HFFc6 (cell line): Measurements from ENCODE around the gene MAGEA2B. TPM values are rescaled to one million over a fixed set of nuclear protein-coding genes. Genes with fewer than 3 reads are reported as not detected.
"Not testable (repeated sequence)": the region's sequence is repeated elsewhere in the genome, so short reads cannot be mapped to it uniquely, and the experiment has no call there.

ENCODE experiments used
- DNase-seq: peaks from one replicate; pipeline ENCODE4 v3.0.0-alpha.2; 2018
- H3K27ac Mint-ChIP-seq: 2 replicates; pipeline ENCODE4 v1.8.0; 2020; ENCODE audit warnings: mild to moderate bottlenecking, mixed read lengths
- H3K27me3 Mint-ChIP-seq: 2 replicates; pipeline ENCODE4 v1.8.0; 2021; ENCODE audit warnings: mild to moderate bottlenecking, moderate library complexity, mixed read lengths; ENCODE audit not compliant: insufficient read depth
- H3K36me3 Mint-ChIP-seq: 2 replicates; pipeline ENCODE4 v1.8.0; 2021; ENCODE audit warnings: low read depth, mixed read lengths
- H3K4me1 Mint-ChIP-seq: 2 replicates; pipeline ENCODE4 v1.8.0; 2020; ENCODE audit warnings: low read depth, mixed read lengths
- H3K4me3 Mint-ChIP-seq: 2 replicates; pipeline ENCODE4 v1.8.0; 2020; ENCODE audit warnings: mild to moderate bottlenecking, moderate library complexity, mixed read lengths
- H3K9me3 Mint-ChIP-seq: 2 replicates; pipeline ENCODE4 v1.8.0; 2020; ENCODE audit warnings: mild to moderate bottlenecking, mixed read lengths
- total RNA-seq, 6 experiments: library from RNA; stranded (reverse); fragmentation: NEBNext Ultra II Directional; extraction: Animal tissue kit (Norgen Biotek cat#: 25700); gene quantifications; 2 replicates in 1 of 6; 3 replicates in 5 of 6; pipeline ENCODE4 v1.2.3, GENCODE V29; 2021
- TF ChIP-seq, protein P1 (sequence below): fragments of 200-600 bp; sonication (generic); IDR thresholded peaks from 2 replicates; pipeline ENCODE4 v1.5.0; 2021; ENCODE audit warnings: antibody characterized with exemption, mild to moderate bottlenecking

MAGEA2B gene
- total RNA-seq, 6 experiments from 2014 or later: not detected

DNA sequence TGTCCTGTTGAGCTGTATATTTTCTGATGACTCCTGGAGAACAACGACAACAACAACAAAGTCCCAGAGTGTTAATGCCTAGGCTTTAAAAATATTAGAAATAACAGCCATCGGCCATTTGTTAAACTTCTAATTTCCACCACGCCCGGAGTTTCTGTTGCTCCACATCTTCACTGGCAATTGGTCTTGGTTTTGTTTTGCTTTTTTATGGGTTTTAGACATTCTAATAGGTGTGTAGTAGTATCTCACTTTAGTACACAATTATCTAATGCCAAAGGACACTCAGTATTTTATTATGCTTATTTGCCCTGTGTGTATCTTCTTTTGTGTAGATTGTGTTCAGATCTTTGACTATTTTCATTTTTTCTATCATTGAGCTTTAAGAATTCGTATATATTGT lies 24.1 kb downstream of the MAGEA2B start:
- peaks cover 2% of the 10 kb centered on the region for H3K27me3 Mint-ChIP-seq

DNA sequence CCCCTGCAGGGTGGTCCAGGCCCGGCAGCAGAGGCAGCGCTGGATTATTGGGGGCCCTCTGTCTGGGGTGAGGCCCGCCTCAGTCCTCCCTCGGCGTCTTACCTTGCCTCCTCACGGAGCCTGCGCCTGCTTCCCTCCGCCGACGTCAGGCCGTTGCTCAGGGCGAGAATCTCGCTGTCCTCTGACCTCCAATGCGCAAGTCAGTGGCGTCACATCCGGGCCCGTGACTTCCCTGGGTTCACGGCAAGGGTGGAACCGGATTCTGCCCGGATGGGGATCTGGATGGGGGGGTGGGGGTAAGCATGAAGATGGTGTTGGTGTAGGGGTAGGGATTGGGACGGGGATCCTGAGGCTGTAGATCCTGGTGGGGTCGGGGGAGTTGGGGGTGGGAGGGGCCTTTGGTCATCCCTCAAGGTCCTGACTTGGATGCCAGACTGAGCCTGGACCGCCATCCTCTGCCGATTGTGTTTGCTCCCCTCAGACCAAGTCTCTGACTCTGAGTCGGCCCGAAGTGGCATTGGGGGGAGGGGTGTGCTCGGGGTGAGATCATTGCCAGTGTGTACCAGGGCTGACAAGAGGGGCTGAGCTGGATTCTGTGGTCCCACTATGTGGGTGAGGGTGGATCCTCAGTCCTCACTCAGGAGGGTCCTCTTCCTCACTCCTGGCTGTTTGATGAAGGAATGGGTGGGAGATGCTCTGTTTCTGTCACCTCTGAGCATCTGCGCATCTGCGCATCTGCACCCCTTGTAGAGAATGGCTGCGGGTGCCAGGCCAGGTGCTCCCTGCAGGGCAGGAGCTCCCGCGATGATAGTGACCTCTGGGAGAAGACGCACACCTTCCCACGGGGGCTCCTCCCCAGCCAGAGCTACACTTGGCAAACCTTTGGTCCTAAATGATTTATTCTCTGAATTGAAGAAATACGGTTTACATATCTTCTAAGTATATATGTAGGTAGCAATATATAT lies 39.5 kb downstream of the MAGEA2B start, which contains the start of gene MAGEA2:
Gene MAGEA2 (minus strand): TSS at position 157 of the 965 bp plus-strand sequence. CDS start 2,479 bp downstream, outside the sequence.
- H3K4me3 Mint-ChIP-seq, H3K27ac Mint-ChIP-seq, H3K27me3 Mint-ChIP-seq, H3K36me3 Mint-ChIP-seq, H3K4me1 Mint-ChIP-seq, H3K9me3 Mint-ChIP-seq, DNase-seq: not testable (repeated sequence)

More for the DNA sequence above, 24.1 kb downstream of the MAGEA2B start:
- Mint-ChIP-seq H3K4me3 (no peak overlapping the region), H3K4me1 (no peaks in the 10 kb centered on the region), H3K9me3 (no peaks in the 10 kb centered on the region), H3K36me3 (no peaks in the 10 kb centered on the region), H3K27ac (no peak overlapping the region)
- no peak for DNase-seq
- TF ChIP-seq, protein P1, sequence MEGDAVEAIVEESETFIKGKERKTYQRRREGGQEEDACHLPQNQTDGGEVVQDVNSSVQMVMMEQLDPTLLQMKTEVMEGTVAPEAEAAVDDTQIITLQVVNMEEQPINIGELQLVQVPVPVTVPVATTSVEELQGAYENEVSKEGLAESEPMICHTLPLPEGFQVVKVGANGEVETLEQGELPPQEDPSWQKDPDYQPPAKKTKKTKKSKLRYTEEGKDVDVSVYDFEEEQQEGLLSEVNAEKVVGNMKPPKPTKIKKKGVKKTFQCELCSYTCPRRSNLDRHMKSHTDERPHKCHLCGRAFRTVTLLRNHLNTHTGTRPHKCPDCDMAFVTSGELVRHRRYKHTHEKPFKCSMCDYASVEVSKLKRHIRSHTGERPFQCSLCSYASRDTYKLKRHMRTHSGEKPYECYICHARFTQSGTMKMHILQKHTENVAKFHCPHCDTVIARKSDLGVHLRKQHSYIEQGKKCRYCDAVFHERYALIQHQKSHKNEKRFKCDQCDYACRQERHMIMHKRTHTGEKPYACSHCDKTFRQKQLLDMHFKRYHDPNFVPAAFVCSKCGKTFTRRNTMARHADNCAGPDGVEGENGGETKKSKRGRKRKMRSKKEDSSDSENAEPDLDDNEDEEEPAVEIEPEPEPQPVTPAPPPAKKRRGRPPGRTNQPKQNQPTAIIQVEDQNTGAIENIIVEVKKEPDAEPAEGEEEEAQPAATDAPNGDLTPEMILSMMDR: no peak

DNA sequence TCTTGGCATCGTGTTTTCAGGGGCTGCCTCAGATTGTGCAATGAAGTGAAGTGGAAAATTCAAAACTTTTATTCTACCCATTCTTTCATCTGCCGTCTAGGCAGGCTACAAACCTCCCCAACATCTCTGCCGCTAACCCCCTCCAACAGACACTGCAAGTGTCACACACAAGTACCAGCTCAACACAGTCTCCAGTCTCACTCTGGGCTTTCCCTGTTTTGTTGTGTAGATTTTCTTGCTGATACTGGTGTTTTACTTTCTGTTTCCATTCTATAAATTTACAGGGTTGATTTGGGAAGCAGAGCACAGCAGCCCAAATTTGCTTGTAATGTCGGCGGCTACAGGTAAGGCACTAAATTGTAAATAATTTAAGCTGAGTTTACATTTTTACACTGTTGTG lies 40.4 kb downstream of the MAGEA2B start:
- not testable (repeated sequence) for H3K27me3 Mint-ChIP-seq, H3K27ac Mint-ChIP-seq, H3K36me3 Mint-ChIP-seq, H3K9me3 Mint-ChIP-seq, H3K4me3 Mint-ChIP-seq, H3K4me1 Mint-ChIP-seq, DNase-seq

DNA sequence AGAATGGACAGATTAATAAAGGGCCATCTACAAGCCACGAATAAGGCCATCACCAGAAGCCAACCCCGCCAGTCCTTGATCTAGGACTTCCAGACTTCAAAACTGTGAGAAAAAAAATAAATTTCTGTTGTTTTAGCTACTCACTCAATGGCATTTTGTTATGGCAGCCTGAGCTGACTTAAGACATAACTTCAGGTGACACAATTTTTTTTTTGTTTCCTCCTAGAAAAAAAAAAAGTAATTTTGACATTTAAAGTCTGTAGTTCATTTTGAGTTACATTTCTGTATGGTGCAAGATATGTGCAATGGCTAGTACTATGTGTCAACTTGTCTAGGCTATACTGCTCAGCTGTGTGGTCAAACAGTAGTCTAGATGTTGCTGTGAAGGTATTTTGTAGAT lies 44.5 kb downstream of the MAGEA2B start, which contains the start of gene CSAG3:
Gene CSAG3 (plus strand): TSS at position 301 of the 400 bp plus-strand sequence.
- not testable (repeated sequence) for DNase-seq, H3K4me1 Mint-ChIP-seq, H3K9me3 Mint-ChIP-seq, H3K27me3 Mint-ChIP-seq, H3K36me3 Mint-ChIP-seq, H3K4me3 Mint-ChIP-seq, H3K27ac Mint-ChIP-seq

DNA sequence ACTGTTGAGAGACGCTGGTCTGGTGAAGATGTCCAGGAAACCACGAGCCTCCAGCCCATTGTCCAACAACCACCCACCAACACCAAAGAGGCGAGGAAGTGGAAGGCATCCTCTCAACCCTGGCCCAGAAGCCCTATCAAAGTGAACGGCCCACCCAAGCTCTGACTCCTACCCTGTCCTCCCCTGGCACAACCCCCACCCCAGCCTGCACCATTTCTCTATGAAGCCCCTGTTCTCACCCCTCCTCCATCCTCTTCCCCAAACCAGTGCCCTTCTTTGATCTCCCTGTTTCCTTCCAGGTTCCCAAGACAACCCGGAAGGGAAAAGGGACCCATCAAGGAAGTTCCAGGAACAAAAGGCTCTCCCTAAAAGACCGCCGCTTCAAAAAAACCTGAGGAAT lies 45.1 kb downstream of the MAGEA2B start:
- H3K36me3 Mint-ChIP-seq, H3K4me3 Mint-ChIP-seq, H3K4me1 Mint-ChIP-seq, H3K27ac Mint-ChIP-seq, H3K27me3 Mint-ChIP-seq, DNase-seq, H3K9me3 Mint-ChIP-seq: not testable (repeated sequence)

DNA sequence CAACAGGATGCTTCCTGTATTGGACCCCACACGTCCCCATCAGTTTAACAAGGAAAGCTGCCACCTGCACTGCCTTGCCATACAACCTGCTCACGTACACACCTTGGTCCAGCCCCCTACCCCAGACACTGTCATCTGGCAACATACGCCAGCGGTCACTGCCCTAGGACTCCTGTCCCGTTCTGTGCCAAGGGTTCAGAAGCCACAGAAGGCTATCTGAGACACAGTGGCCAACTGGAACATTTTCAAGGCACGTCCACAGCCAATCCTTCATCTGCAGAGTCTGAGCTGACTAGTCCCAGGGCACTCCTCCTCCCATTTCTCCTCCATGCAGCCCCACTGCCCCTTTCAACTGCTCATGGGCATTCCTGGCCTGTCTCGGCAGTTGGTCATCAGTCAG lies 47.2 kb downstream of the MAGEA2B start:
- H3K4me1 Mint-ChIP-seq, H3K27ac Mint-ChIP-seq, H3K27me3 Mint-ChIP-seq, H3K4me3 Mint-ChIP-seq, H3K9me3 Mint-ChIP-seq, DNase-seq, H3K36me3 Mint-ChIP-seq: not testable (repeated sequence)

DNA sequence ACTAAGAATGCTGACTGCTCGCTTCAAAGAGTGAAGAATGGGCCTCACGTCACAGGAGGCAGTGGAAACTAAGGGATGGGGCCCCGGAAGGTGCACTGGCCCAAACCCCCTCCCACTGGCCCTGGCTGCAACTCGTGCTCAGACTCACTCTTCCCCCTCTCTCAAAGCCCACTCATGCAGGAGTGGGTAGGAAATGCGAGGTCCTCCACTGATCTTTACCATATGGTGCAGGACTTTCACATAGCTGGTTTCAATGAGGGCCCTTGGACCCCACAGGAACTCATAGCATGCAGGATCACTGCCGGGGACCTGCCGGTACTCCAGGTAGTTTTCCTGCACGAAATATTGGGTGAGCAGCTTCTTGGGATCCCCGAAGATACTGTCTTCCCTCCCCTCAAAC lies 52.1 kb downstream of the MAGEA2B start:
- H3K4me3 Mint-ChIP-seq, H3K4me1 Mint-ChIP-seq, H3K27me3 Mint-ChIP-seq, H3K27ac Mint-ChIP-seq, H3K36me3 Mint-ChIP-seq, H3K9me3 Mint-ChIP-seq, DNase-seq: not testable (repeated sequence)

Other genes starting within 250 kb of the MAGEA2B start
- not detected for gene GABRQ, start 76.7 kb upstream of the MAGEA2B start, total RNA-seq
- gene MAGEA3, start 15.8 kb upstream of the MAGEA2B start, total RNA-seq: 1 to 10 TPM in 2 of 6 experiments, under 1 TPM in 2, not detected in 2; 0.53 to 1.1 (median 0.77) TPM
- gene CSAG2, start 5.4 kb upstream of the MAGEA2B start, total RNA-seq: not detected
- under 1 TPM in 1 of 6 experiments, not detected in 5; 0.51 TPM for gene CSAG1, start 19.1 kb downstream of the MAGEA2B start, total RNA-seq
- under 1 TPM in 3 of 6 experiments, not detected in 3; 0.09 to 0.19 (median 0.11) TPM for gene MAGEA12, start 19.1 kb downstream of the MAGEA2B start, total RNA-seq
- not detected for gene MAGEA2, start 39.2 kb downstream of the MAGEA2B start, total RNA-seq
- gene CSAG3, start 44.6 kb downstream of the MAGEA2B start, total RNA-seq: not detected
- gene MAGEA6, start 55.1 kb downstream of the MAGEA2B start, total RNA-seq: under 1 TPM in 2 of 6 experiments, not detected in 4; 0.12 to 0.18 TPM
- gene CETN2, start 116.1 kb downstream of the MAGEA2B start, total RNA-seq: 10 to 100 TPM; 39.9 to 47.8 (median 43.6) TPM
- 10 to 100 TPM; 18.4 to 20.0 (median 19.1) TPM for gene NSDHL, start 116.4 kb downstream of the MAGEA2B start, total RNA-seq
- gene ZNF185, start 183.4 kb downstream of the MAGEA2B start, total RNA-seq: 1 to 10 TPM; 1.1 to 2.4 (median 1.4) TPM